HG02759 (cell line): ENCODE data around the gene MRC1.

Source experiments
- ATAC-seq: cut with Tn5 transposase; IDR thresholded peaks from one replicate; pipeline ENCODE4 v1.9.1; 2021; ENCODE audit warnings: mild to moderate bottlenecking, moderate library complexity; ENCODE audit not compliant: unreplicated experiment

MRC1 gene

GRCh38 chr10:17808971-17809841 is at the start of gene MRC1:
Gene MRC1, plus strand, starts transcription at chr10:17809348. Its CDS starts 118 bp downstream, at chr10:17809466.
- no peak for ATAC-seq

GRCh38 chr10:17764142-17764541 is 45.0 kb upstream of the MRC1 start:
- ATAC-seq, result no peak

DNA sequence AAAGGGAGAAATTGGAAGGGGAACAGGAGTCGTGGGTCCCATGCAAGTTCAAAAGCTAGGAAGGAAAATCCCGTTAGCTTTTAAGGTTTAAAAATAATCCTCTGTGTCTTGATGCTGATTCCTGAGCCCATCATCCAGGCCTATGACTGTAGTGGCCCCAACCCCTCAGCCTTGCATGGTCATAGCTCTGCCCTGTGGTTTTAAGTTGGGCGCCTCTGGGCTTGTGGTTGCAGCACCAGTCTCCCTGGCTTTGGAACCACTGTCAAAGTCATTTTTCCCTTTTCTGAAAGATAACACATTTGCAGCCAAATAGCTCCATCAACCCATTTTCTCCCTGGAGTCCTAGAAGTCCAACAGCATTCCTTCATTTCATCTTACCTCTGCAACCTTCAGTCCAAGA is 43.5 kb upstream of the MRC1 start:
- no peak for ATAC-seq

DNA sequence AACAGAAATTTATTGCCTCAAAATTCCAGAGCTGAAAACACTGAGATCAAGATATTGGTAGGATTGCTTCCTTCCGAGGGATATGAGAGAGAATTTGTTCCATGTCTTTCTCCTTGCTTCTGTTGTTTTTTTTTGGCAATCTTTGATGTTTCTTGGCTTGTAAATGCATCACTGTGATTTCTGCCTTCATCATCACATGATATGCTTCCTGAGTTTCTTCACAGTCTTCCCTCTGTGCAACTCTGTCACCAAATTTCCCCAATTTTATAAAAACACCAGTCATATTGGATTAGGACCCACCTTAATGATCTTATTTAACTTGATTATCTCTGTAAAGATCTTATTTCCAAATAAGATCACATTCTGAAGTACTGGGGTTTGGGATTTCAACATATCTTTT is 42.4 kb upstream of the MRC1 start:
- no peak for ATAC-seq

DNA sequence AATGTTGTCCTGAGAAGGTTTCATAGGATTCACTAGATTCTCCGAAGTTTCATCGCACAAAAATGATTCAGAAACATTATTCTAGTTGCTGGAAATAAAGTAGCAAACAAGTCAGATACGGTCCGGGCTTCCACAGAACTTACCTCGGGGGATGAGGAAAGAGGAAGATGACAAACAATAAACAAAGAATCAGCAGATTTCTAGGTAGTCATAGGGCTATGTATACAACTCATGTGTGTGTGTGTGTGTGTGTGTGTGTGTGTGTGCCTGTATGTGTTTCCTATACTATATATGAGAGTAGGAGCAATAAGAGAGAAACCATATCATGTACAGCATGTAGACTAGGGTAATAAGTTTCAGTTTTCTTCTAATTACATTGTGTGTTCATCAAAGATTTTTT is 40.7 kb upstream of the MRC1 start:
- ATAC-seq, result no peak

DNA sequence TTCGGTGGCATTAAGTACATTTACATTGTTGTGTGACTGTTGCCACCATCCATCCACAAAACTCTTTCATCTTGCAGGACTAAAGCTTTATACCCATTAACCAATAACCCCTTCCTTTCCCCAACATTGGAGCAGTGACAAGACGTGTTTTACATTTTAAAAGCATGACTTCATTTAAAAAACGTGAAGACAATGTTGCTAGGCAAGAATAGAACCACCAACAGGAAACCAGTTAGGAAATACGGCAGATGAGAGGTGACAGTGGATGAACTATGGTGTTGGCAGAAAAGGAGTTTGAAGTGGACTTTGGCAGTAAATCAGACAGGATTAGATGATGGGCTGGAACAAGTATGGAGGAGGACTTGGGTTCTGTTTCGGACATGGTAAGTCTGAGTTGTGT is 40.2 kb upstream of the MRC1 start:
- ATAC-seq, result no peak

DNA sequence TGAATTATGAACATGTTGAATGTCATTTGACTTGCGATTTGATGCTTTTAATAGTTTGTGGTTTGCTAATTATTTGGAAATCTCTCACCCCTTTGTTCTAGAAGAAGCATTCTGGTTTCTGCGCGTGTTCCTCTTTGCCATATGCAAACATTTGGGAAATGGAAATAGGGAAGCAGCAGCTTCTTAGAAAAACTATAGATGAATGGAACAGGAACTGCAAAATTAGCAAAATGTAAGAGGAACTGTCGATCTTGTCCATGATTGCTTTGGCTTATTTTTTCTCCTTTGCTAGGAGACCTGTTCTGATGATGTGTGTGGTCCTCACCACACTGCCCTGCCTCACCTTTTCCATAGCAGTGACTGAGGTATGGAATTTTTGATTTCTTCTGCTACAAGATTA is 38.1 kb upstream of the MRC1 start:
- no peak for ATAC-seq

DNA sequence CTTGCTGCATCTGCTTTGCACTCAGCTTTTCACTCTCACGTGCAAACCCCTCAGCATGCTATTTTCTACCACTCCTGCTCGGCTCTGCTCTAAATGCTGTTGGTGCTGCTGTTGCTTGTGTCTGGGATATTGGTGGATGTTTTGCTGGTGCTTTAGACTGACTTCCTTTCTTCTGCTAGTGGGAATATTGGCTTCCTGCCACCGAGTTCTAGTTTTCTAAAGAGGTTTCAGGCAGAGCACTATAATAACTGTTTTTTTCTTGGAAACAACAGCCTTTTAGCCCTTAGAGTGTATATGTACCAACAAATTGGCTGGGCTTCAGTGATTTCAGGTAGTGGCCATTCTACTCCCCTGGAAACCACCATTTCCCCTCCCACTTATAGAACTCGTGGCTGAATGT is 29.4 kb upstream of the MRC1 start:
- no peak for ATAC-seq

- ATAC-seq, result no peak
These were observed 28.4 kb upstream of the MRC1 start for GRCh38 chr10:17780727-17781126.

DNA sequence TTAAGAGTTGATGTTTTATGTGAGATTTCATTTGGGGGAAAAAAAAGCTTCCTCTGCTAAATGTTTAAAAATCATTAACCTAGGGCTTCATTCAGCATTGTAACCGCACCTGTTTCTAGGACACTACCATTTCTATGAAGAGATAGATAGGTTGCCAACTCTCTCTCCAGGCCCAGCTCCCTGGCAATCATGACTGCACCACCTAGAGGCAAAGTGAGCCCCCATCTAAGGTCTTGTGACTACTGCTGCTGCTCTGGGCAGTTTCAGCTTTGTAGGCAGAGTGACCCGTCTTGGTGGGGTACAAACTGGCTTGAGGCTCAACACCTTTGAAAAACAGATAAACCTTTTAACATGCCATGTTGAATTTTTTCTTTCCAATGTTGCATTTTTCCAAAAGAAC is 27.3 kb upstream of the MRC1 start:
- ATAC-seq, result no peak

DNA sequence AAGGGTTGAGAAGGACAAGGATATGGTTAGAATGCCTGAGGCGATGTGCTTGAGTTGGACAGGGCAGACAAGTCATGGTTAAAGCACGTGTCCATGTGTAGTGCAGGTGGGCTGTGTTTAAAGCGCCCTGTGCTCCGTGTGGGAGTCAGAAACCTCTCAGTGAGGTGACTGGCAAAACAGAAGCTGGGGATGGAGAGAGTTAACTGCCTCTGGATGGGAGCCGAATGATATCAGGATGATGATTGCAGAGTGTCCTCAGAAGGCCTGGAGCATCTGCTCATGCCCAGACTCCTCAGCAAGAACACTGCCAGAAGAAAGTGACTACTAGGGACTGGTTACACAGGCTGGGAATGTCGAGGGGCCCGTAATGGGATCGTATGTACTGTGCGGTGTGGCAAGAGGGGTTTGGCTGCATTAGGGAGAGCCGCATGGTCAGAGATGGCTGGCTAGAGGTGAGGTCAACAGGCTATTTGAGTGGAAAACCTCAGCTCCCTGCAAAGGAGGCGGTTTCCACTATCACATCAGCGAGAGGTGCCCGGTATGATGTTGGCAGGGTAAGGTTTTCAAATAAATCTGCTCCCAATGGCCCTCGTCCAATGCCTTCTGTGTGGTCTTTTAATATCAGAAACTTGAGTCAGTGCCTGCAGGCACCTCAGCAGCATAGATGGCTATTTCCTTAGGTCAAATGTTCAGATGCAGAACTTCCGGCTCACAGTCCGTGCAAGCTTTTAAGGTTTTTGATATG is 26.1 kb upstream of the MRC1 start:
- no peak for ATAC-seq

DNA sequence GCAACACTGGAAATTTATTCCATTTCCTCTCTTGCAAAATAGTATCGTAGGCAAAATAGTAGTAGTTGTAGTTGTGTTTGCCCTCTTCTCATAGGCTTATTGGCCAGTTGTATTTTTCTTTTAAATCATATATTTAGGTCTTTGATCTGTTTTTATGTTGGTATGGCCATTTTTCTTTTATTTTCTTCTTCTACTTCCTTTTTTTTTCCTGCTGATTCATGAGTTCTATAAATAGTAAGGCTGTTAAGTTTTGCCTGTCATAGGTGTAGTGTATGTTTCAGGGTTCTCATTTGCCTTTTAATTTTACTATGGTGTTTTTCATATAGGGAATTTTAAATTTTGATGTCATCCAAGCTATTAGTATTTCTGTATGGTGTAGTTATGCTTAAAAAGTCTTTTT is 25.4 kb upstream of the MRC1 start:
- no peak for ATAC-seq

- ATAC-seq, result no peak
These were observed 24.5 kb upstream of the MRC1 start for GRCh38 chr10:17784688-17785087.

GRCh38 chr10:17785276-17785930 is 23.7 kb upstream of the MRC1 start:
- ATAC-seq, result no peak

DNA sequence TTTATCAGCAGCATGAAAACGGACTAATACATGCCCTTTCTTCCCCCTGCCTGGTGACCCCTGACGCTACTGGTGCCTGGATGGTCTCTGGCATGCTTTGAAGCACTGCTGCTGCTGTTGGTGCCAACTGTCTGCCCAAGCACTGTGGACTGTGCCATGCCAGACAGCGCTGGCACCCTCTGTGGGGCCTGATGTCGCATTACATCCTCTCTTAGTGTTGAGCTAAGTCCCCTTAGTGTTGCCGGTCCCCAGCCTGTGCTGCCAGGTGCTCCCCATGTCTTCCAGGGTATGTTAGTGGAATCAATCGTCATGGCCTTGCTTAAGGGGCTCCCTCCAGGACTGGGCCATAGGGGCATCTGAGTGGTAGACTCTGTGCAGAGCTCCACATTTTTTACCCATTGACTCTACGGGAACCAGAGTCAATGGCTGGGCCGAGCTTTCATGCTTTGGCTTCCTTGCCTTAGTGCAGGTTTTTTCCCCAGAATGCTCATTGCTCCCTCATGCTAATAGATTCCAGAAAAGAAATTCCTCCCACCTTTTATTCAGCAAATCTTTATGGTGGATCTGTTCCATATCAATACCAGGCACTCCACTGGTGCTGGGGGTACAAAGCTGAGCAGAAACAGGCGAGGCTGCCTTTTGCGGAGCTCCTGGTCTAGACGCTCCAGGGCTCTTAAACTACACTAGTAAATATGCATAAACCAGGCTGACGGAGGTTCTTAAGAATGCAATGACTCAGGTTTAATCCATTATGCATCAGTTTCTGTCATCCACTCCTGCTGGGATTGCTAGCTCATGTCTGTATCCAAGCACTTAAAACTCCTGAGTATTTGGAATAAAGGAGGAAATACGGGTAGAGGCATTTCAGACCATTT is 21.8 kb upstream of the MRC1 start:
- no peak for ATAC-seq

GRCh38 chr10:17788646-17789045 is 20.5 kb upstream of the MRC1 start:
- ATAC-seq, result no peak

- no peak for ATAC-seq
These were observed 19.8 kb upstream of the MRC1 start for GRCh38 chr10:17789396-17789795.

DNA sequence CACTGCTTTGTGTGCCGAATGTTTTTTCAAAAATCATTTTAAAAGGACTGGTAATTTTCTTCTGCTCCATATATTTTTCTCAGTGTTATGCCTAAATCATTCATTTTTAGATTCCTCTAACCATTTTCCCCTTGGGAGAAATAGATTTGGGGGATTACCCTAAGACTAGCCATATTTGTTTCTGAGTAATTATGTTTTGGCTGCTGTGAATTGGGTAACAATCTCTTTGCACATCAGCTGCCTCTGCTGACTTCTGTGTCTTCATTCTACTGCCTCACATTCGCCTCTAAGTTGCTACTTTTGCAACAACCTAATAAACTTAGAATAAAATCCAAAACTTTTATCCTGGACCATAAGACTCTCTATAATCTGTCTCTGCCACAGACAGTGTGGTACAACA is 18.5 kb upstream of the MRC1 start:
- ATAC-seq, result no peak

DNA sequence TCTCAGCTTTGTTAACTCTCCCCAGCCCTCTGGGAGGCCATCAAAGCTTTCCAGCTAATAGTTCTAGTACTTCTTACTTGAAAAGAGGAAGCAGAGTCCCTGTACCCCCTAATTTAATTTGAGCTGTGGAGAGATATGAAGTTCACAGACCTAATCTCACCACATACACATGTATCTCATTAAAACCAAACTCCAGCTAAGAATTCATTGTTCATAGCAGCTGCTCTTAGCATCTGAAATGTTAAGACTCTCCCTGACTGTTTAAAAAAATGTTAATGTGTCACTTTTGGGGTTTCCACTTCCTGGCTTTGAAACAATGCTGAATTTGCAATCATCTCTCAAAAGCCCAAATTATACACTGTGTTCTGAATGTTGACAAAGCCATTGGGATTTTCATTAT is 16.2 kb upstream of the MRC1 start:
- ATAC-seq, result no peak

- no peak for ATAC-seq
These were observed 15.1 kb upstream of the MRC1 start for GRCh38 chr10:17793823-17794644.
